Endothelial cell of umbilical vein (primary cell): Measurements from ENCODE around the gene GSDME. TPM values are rescaled to one million over a fixed set of nuclear protein-coding genes. Genes with fewer than 3 reads are reported as not detected.

Source experiments
- BruUV-seq: library from RNA; stranded (reverse); fragments of 400-500 nt; replicated peaks from 2 replicates; lab custom pipeline; 2021; lab: Mats Ljungman, UMichigan
- CTCF ChIA-PET: fragments of 300-600, 350-600 bp; sonication (Branson Sonifier 250); formaldehyde crosslinking; loops from one replicate; lab custom pipeline; 2021; ENCODE audit warnings: antibody characterized with exemption, inconsistent platforms; lab: Charles Lee
- POLR2A ChIA-PET: fragments of 300-600, 350-600 bp; sonication (Branson Sonifier 250); formaldehyde crosslinking; loops from one replicate; lab custom pipeline; 2021; ENCODE audit warnings: antibody characterized with exemption, inconsistent platforms; lab: Charles Lee
- DNase-seq: peaks from one replicate; pipeline ENCODE4 v3.0.0-alpha.2; 2011; ENCODE audit warnings: low read depth, low spot score
- FAIRE-seq: peaks from 2 replicates; lab custom pipeline; 2011; peaks lifted over from hg19 to GRCh38; lab: Jason Lieb, UNC
- H2AFZ ChIP-seq: 2 replicates; pipeline ENCODE4 v1.6.0; 2012; ENCODE audit warnings: low read depth, low read length, control low read depth, inconsistent platforms
- H3K27ac ChIP-seq: 2 replicates; pipeline ENCODE4 v1.5.1; 2011; ENCODE audit warnings: low read depth, mild to moderate bottlenecking, control low read depth, low read length, moderate library complexity; ENCODE audit not compliant: insufficient read depth
- H3K27me3 ChIP-seq, 2 experiments: 2 replicates each; pipeline versions ENCODE4 v1.6.0 to v1.6.1; 2011; ENCODE audit warnings: low read length in 2 of 2, mixed read lengths in 1 of 2; ENCODE audit not compliant: control insufficient read depth in 2 of 2, insufficient read depth in 2 of 2
- H3K36me3 ChIP-seq, 2 experiments: 2 replicates in 1 of 2; 3 replicates in 1 of 2; pipeline ENCODE4 v1.5.1; 2011; ENCODE audit warnings: low read length in 2 of 2, mild to moderate bottlenecking in 1 of 2, moderate library complexity in 1 of 2; ENCODE audit not compliant: control insufficient read depth in 2 of 2, insufficient read depth in 2 of 2; ENCODE audit errors: extremely low read depth in 1 of 2
- H3K4me1 ChIP-seq: 3 replicates; pipeline ENCODE4 v1.5.1; 2011; ENCODE audit warnings: mild to moderate bottlenecking, low read length; ENCODE audit not compliant: control insufficient read depth, insufficient read depth; ENCODE audit errors: extremely low read depth
- H3K4me2 ChIP-seq: 2 replicates; pipeline ENCODE4 v1.6.1; 2011; ENCODE audit warnings: low read length, control low read depth, mixed read lengths; ENCODE audit not compliant: insufficient read depth
- H3K4me3 ChIP-seq, 3 experiments: fragments of 200-600 bp in 1 of 3; sonication (generic), shearing (Covaris generic) in 1 of 3; replicated peaks in 1 of 3; 2 replicates each; pipeline ENCODE4 v1.5.1; 2011 to 2016; ENCODE audit warnings: control low read depth in 3 of 3, low read length in 3 of 3, mild to moderate bottlenecking in 2 of 3, inconsistent platforms in 1 of 3, low read depth in 1 of 3, moderate library complexity in 1 of 3; ENCODE audit not compliant: insufficient read depth in 1 of 3
- H3K79me2 ChIP-seq: 2 replicates; pipeline ENCODE4 v1.6.0; 2012; ENCODE audit warnings: low read length, inconsistent platforms; ENCODE audit not compliant: control insufficient read depth, insufficient read depth
- H3K9ac ChIP-seq: replicated peaks from 2 replicates; pipeline ENCODE3; 2011; ENCODE audit warnings: low read length, control low read depth; ENCODE audit not compliant: insufficient read depth; ENCODE audit errors: extremely low read depth
- H3K9me1 ChIP-seq: replicated peaks from 3 replicates; pipeline ENCODE4 v1.6.0; 2011; ENCODE audit warnings: mild to moderate bottlenecking, low read length; ENCODE audit not compliant: control insufficient read depth, insufficient read depth; ENCODE audit errors: extremely low read depth
- H3K9me3 ChIP-seq: replicated peaks from 2 replicates; pipeline ENCODE4 v1.5.1; 2012; ENCODE audit warnings: low read length, inconsistent platforms; ENCODE audit not compliant: control insufficient read depth, insufficient read depth
- H4K20me1 ChIP-seq: replicated peaks from 2 replicates; pipeline ENCODE3; 2011; ENCODE audit warnings: mild to moderate bottlenecking, low read length; ENCODE audit not compliant: control insufficient read depth, insufficient read depth; ENCODE audit errors: extremely low read depth
- CTCF ChIP-seq, 2 donors: IDR thresholded peaks; 1 replicate in 1 of 2; 2 replicates in 1 of 2; pipeline ENCODE4 v1.5.1; 2011; ENCODE audit warnings: low read length in 2 of 2, mild to moderate bottlenecking in 2 of 2, moderate library complexity in 2 of 2, control low read depth in 1 of 2, inconsistent platforms in 1 of 2, low read depth in 1 of 2; ENCODE audit not compliant: insufficient read depth in 1 of 2; ENCODE audit errors: extremely low read depth in 1 of 2
- EZH2 ChIP-seq: IDR thresholded peaks from 2 replicates; pipeline ENCODE4 v1.6.1; 2012; ENCODE audit warnings: borderline replicate concordance, low read depth, mild to moderate bottlenecking, moderate library complexity, low read length, inconsistent platforms; ENCODE audit not compliant: severe bottlenecking
- FOS ChIP-seq: IDR thresholded peaks from 2 replicates; pipeline ENCODE4 v1.6.1; 2011; ENCODE audit warnings: mild to moderate bottlenecking, low read length, moderate library complexity, borderline replicate concordance; ENCODE audit not compliant: insufficient read depth
- GATA2 ChIP-seq: IDR thresholded peaks from 2 replicates; pipeline ENCODE4 v1.7.0; 2011; ENCODE audit warnings: low read depth, mild to moderate bottlenecking, moderate library complexity, mixed read lengths, low read length; ENCODE audit not compliant: insufficient read length, insufficient read depth
- JUN ChIP-seq: IDR thresholded peaks from 2 replicates; pipeline ENCODE4 v1.6.1; 2011; ENCODE audit warnings: borderline replicate concordance, low read depth; ENCODE audit not compliant: insufficient read length, insufficient read depth
- MAX ChIP-seq: IDR thresholded peaks from 2 replicates; pipeline ENCODE4 v1.6.1; 2011; ENCODE audit not compliant: insufficient read depth, insufficient read length
- MYC ChIP-seq: IDR thresholded peaks from one replicate; pipeline ENCODE4 v1.6.1; 2011; ENCODE audit warnings: mild to moderate bottlenecking, low read depth, low read length
- POLR2A ChIP-seq: IDR thresholded peaks from 2 replicates; pipeline ENCODE4 v1.6.1; 2012; ENCODE audit warnings: low read depth, mild to moderate bottlenecking, control low read depth, low read length
- POLR2AphosphoS5 ChIP-seq: IDR thresholded peaks from 2 replicates; pipeline ENCODE4 v1.6.1; 2012; ENCODE audit warnings: low read depth, mild to moderate bottlenecking, control low read depth, low read length, moderate library complexity; ENCODE audit not compliant: insufficient read depth
- dilution Hi-C: fragments of 300-500 bp; cut with MboI; formaldehyde crosslinking; loops from one replicate; pipeline ENCODE4 v1.15.0; 2019; ENCODE audit warnings: low sequenced_read_pairs; ENCODE audit not compliant: extremely low pct_ligation_motif_present
- intact Hi-C: fragments of 100-400 bp; cut with micrococcal nuclease; formaldehyde crosslinking; loops from one replicate; pipeline ENCODE4 v1.10.0; 2022
- polyA plus RNA-seq, 4 experiments: library from polyadenylated mRNA; depleted of rRNA in 3 of 4; stranded (reverse) in 3 of 4; unstranded in 1 of 4; fragments of >200 nt; gene quantifications; 2 replicates each; pipeline versions ENCODE4 v1.2.1 to v1.2.3, GENCODE V29; 2011 to 2012; ENCODE audit warnings: missing spikeins in 1 of 4
- total RNA-seq: library from RNA; stranded (reverse); gene quantifications from 2 replicates; pipeline ENCODE4 v1.2.3, GENCODE V29; 2021

The GSDME gene
- total and polyA plus RNA-seq, 2 donors (not counting 3 experiments of a cell fraction or from before 2014, with no cell fraction given) = 21.1 to 23.4 TPM

GRCh38 chr7:24799506-24799905, 42.2 kb upstream of the GSDME start:
- Histone ChIP-seq H3K27ac (no peak overlapping the region), H3K9me1 (no peaks in the 10 kb centered on the region), H3K4me2 (no peak overlapping the region), H3K4me1 (no peaks in the 10 kb centered on the region), H3K36me3 (peaks cover 4 to 5% of the 10 kb centered on the region in 2 experiments), H3K27me3 (no peaks in the 10 kb centered on the region), H3K9ac (no peak overlapping the region), H2AFZ (no peak overlapping the region), H3K79me2 (no peaks in the 10 kb centered on the region), H3K4me3 (no peak overlapping the region), H4K20me1 (no peaks in the 10 kb centered on the region), H3K9me3 (no peaks in the 10 kb centered on the region)
- BruUV-seq = no TSS peak
- intact Hi-C loops (no loop called here), dilution Hi-C loops (no loop called here)
- POLR2A ChIA-PET = no interaction called here
- TF ChIP-seq EZH2 = no peak
- TF ChIP-seq FOS = no peak
- no peak for TF ChIP-seq MYC
- TF ChIP-seq MAX = no peak
- TF ChIP-seq POLR2A = no peak
- no peak for TF ChIP-seq JUN
- TF ChIP-seq CTCF (IDR thresholded peaks at IDR 0.05; ENCODE audit: extremely low read depth in 1 of 2, insufficient read depth in 1 of 2, low read depth in 1 of 2, low read length in 2 of 2) = no peak
- TF ChIP-seq GATA2 = no peak
- TF ChIP-seq POLR2AphosphoS5 = no peak
- CTCF ChIA-PET = interaction anchor here (1.2 to 1.8 kb wide), 3 partner anchors 13 to 294 kb away, joined by 3 to 12 read pairs (median 4); no protein-coding TSS in a partner anchor
- no peak for FAIRE-seq
- DNase-seq = no peak
